H1 (cell line): ENCODE results near the gene FRY.

ENCODE experiments used
- CTCF ChIP-seq, 3 experiments: IDR thresholded peaks; 1 replicate in 2 of 3; 2 replicates in 1 of 3; pipeline versions ENCODE4 v1.5.1 to v1.6.1; 2011; ENCODE audit warnings: low read length in 3 of 3, mild to moderate bottlenecking in 3 of 3, inconsistent platforms in 2 of 3, low read depth in 1 of 3, moderate library complexity in 1 of 3; ENCODE audit not compliant: insufficient read depth in 1 of 3; ENCODE audit errors: control extremely low read depth in 1 of 3
- SIX5 ChIP-seq: IDR thresholded peaks from 2 replicates; pipeline ENCODE4 v1.6.1; 2011; ENCODE audit warnings: mild to moderate bottlenecking, low read depth, low read length
- SP1 ChIP-seq: IDR thresholded peaks from 2 replicates; pipeline ENCODE4 v1.6.1; 2011; ENCODE audit warnings: low read depth, low read length

- TF ChIP-seq SP1 (no peak), SIX5 (no peak), CTCF (IDR thresholded peaks at IDR 0.05; ENCODE audit: control extremely low read depth in 1 of 3, insufficient read depth in 1 of 3, low read depth in 1 of 3, low read length in 3 of 3) (no peak)
Measured at GRCh38 chr13:32068255-32068654, 36.7 kb downstream of the FRY start.
